Prostate gland (tissue), 2 donors: Measurements from ENCODE around the gene MYO16.

Source experiments
- POLR2AphosphoS5 ChIP-seq: sonication (generic); formaldehyde crosslinking; IDR thresholded peaks from one replicate; pipeline ENCODE4 v1.6.1; 2017; ENCODE audit warnings: antibody characterized with exemption
- TF ChIP-seq, protein P1 (sequence below), 4 experiments: fragments of 200-600 bp in 2 of 4; fragments of 450-650 bp in 2 of 4; sonication (generic) in 2 of 4; IDR thresholded peaks; 1 replicate in 3 of 4; 2 replicates in 1 of 4; pipeline ENCODE4 v1.5.1; 2016 to 2019; ENCODE audit warnings: antibody characterized with exemption in 4 of 4, mild to moderate bottlenecking in 2 of 4, moderate library complexity in 2 of 4

- TF ChIP-seq, protein P1, sequence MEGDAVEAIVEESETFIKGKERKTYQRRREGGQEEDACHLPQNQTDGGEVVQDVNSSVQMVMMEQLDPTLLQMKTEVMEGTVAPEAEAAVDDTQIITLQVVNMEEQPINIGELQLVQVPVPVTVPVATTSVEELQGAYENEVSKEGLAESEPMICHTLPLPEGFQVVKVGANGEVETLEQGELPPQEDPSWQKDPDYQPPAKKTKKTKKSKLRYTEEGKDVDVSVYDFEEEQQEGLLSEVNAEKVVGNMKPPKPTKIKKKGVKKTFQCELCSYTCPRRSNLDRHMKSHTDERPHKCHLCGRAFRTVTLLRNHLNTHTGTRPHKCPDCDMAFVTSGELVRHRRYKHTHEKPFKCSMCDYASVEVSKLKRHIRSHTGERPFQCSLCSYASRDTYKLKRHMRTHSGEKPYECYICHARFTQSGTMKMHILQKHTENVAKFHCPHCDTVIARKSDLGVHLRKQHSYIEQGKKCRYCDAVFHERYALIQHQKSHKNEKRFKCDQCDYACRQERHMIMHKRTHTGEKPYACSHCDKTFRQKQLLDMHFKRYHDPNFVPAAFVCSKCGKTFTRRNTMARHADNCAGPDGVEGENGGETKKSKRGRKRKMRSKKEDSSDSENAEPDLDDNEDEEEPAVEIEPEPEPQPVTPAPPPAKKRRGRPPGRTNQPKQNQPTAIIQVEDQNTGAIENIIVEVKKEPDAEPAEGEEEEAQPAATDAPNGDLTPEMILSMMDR (IDR thresholded peaks at IDR 0.05): no peak
- TF ChIP-seq POLR2AphosphoS5: no peak
Observed at GRCh38 chr13:108963276-108963810, 333.9 kb downstream of the MYO16 start.
